ENCODE measurements around the gene SEMA3B.

DNA sequence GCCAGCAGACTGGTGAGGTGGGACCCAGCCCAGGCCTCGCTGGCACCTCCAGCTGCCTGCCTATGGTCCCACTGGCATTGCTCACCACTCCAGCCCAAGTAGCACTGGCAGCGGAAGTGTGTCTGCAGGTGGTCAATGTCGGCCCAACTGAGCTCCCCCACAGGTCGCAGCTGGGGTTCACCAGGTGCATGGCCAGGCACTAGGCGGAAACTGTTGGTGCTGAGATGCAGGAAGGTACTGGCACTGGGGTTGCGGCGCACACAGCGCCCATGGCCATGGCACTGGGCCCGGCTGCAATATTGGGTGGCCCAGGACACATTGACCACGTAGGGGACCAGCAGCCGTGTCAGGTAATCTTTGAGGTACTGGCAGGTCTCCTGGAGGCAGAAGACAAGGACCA, 49.2 kb downstream of the SEMA3B start:
- TF ChIP-seq GATA2 (IDR thresholded peaks at IDR 0.05; ENCODE audit: low read depth, low read length), result no peak
- no peak for TF ChIP-seq GATA3 (IDR thresholded peaks at IDR 0.05; ENCODE audit: low read depth, low read length)

All from SH-SY5Y (cell line).